MM.1S (cell line): Measurements from ENCODE around the gene FBXO42.

Experiments used
- DNase-seq: peaks from one replicate; pipeline ENCODE4 v3.0.0-alpha.2; 2015
- H2AFZ ChIP-seq: fragments of 300-600 bp; sonication (generic); 2 replicates; pipeline ENCODE4 v1.6.0; 2016; ENCODE audit warnings: antibody characterized with exemption, low read length
- H3F3A ChIP-seq: fragments of 300-600 bp; sonication (generic); 2 replicates; pipeline ENCODE4 v1.6.1; 2016; ENCODE audit warnings: mild to moderate bottlenecking, antibody characterized with exemption, low read length, moderate library complexity, mixed read lengths; ENCODE audit not compliant: insufficient read depth
- H3K27ac ChIP-seq: fragments of 300-600 bp; sonication (generic); 2 replicates; pipeline ENCODE4 v1.5.1; 2016; ENCODE audit warnings: mild to moderate bottlenecking, low read length
- H3K27me3 ChIP-seq: fragments of 300-600 bp; sonication (generic); replicated peaks from 2 replicates; pipeline ENCODE4 v1.6.0; 2016; ENCODE audit warnings: low read length; ENCODE audit not compliant: insufficient read depth
- H3K36me3 ChIP-seq: fragments of 300-600 bp; sonication (generic); replicated peaks from 2 replicates; pipeline ENCODE4 v1.6.1; 2016; ENCODE audit warnings: mild to moderate bottlenecking, low read length, mixed read lengths; ENCODE audit not compliant: insufficient read depth
- H3K4me1 ChIP-seq: fragments of 300-600 bp; sonication (generic); 2 replicates; pipeline ENCODE4 v1.6.1; 2016; ENCODE audit warnings: low read length, mixed read lengths
- H3K4me2 ChIP-seq: fragments of 300-600 bp; sonication (generic); 2 replicates; pipeline ENCODE4 v1.6.0; 2016; ENCODE audit warnings: low read depth, low read length
- H3K4me3 ChIP-seq: fragments of 300-600 bp; sonication (generic); 2 replicates; pipeline ENCODE4 v1.5.1; 2016; ENCODE audit warnings: low read length, mixed read lengths
- H3K79me2 ChIP-seq: fragments of 300-600 bp; sonication (generic); 2 replicates; pipeline ENCODE4 v1.6.1; 2016; ENCODE audit warnings: mixed run types, low read length, mixed read lengths
- H3K9ac ChIP-seq: fragments of 300-600 bp; sonication (generic); 2 replicates; pipeline ENCODE4 v1.6.1; 2016; ENCODE audit warnings: low read length, mixed read lengths
- H3K9me2 ChIP-seq: fragments of 300-600 bp; sonication (generic); replicated peaks from 2 replicates; pipeline ENCODE4 v1.6.1; 2016; ENCODE audit warnings: mild to moderate bottlenecking, low read length, mixed read lengths; ENCODE audit not compliant: insufficient read depth
- H3K9me3 ChIP-seq: fragments of 300-600 bp; sonication (generic); replicated peaks from 2 replicates; pipeline ENCODE4 v1.6.1; 2016; ENCODE audit warnings: mild to moderate bottlenecking, low read length, mixed read lengths; ENCODE audit not compliant: insufficient read depth
- H4K20me1 ChIP-seq: fragments of 300-600 bp; sonication (generic); 2 replicates; pipeline ENCODE4 v1.6.1; 2016; ENCODE audit warnings: mild to moderate bottlenecking, low read length, moderate library complexity, mixed read lengths; ENCODE audit not compliant: insufficient read depth
- EZH2 ChIP-seq: fragments of 300-600 bp; sonication (generic); optimal IDR thresholded peaks from 2 replicates; pipeline ENCODE3; 2017; ENCODE audit warnings: low read depth, mild to moderate bottlenecking, antibody characterized with exemption, low read length, mixed read lengths
- EZH2phosphoT487 ChIP-seq: fragments of 300-600 bp; sonication (generic); IDR thresholded peaks from 2 replicates; pipeline ENCODE4 v1.6.1; 2018; ENCODE audit warnings: antibody characterized with exemption, low read length
- TF ChIP-seq, protein P1 (sequence below): fragments of 300-600 bp; sonication (generic); IDR thresholded peaks from 2 replicates; pipeline ENCODE4 v1.5.1; 2016; ENCODE audit warnings: antibody characterized with exemption, low read length, mixed read lengths

The FBXO42 gene

DNA sequence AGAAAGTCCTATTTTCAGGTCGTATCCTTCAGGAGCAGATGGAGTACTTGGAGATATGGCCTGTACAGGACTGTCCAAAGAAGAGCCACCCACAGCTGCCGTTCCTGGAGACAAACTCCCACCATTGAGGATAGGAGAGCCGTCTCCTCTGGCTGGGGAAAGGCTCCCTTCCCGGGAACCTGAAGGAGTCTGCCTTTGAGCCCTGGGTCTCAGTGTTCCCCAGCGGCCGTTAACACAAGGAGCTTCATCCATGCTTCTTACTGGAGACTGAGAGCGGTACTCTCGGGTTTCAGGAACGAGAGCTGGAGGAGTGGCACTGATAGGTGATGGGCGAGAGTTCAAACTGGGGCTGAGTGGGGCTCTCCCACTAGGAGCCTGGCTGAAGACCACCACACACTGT lies 100.9 kb downstream of the FBXO42 start:
- no peak overlapping the region for H3K4me2 ChIP-seq
- DNase-seq, result no peak
- H2AFZ ChIP-seq, result no peak overlapping the region
- H3K9me3 ChIP-seq, result no peaks in the 10 kb centered on the region
- no peaks in the 10 kb centered on the region for H3K79me2 ChIP-seq
- H3K4me3 ChIP-seq, result no peak overlapping the region
- no peaks in the 10 kb centered on the region for H3K27me3 ChIP-seq
- no peaks in the 10 kb centered on the region for H4K20me1 ChIP-seq
- TF ChIP-seq, protein P1, sequence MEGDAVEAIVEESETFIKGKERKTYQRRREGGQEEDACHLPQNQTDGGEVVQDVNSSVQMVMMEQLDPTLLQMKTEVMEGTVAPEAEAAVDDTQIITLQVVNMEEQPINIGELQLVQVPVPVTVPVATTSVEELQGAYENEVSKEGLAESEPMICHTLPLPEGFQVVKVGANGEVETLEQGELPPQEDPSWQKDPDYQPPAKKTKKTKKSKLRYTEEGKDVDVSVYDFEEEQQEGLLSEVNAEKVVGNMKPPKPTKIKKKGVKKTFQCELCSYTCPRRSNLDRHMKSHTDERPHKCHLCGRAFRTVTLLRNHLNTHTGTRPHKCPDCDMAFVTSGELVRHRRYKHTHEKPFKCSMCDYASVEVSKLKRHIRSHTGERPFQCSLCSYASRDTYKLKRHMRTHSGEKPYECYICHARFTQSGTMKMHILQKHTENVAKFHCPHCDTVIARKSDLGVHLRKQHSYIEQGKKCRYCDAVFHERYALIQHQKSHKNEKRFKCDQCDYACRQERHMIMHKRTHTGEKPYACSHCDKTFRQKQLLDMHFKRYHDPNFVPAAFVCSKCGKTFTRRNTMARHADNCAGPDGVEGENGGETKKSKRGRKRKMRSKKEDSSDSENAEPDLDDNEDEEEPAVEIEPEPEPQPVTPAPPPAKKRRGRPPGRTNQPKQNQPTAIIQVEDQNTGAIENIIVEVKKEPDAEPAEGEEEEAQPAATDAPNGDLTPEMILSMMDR, result no peak
- TF ChIP-seq EZH2phosphoT487 (no peak), EZH2 (no peak)
- H3F3A ChIP-seq, result peaks cover 5% of the 10 kb centered on the region; the same call in 1 of the 2 replicates
- no peaks in the 10 kb centered on the region for H3K9me2 ChIP-seq
- H3K27ac ChIP-seq, result no peak overlapping the region
- H3K9ac ChIP-seq, result no peak overlapping the region
- no peaks in the 10 kb centered on the region for H3K36me3 ChIP-seq
- H3K4me1 ChIP-seq, result peaks cover 9% of the 10 kb centered on the region

- H3F3A ChIP-seq, result peaks cover 5% of the 10 kb centered on the region; the same call in 1 of the 2 replicates
- no peaks in the 10 kb centered on the region for H3K36me3 ChIP-seq
- no peaks in the 10 kb centered on the region for H3K9me2 ChIP-seq
- TF ChIP-seq EZH2 (no peak), EZH2phosphoT487 (no peak)
- TF ChIP-seq, protein P1, result no peak
- peaks cover 9% of the 10 kb centered on the region for H3K4me1 ChIP-seq
- DNase-seq, result no peak
- H3K4me3 ChIP-seq, result no peak overlapping the region
- no peak overlapping the region for H2AFZ ChIP-seq
- H3K4me2 ChIP-seq, result no peak overlapping the region
- no peak overlapping the region for H3K9ac ChIP-seq
- H3K9me3 ChIP-seq, result no peaks in the 10 kb centered on the region
- no peaks in the 10 kb centered on the region for H4K20me1 ChIP-seq
- H3K27ac ChIP-seq, result no peak overlapping the region
- H3K27me3 ChIP-seq, result no peaks in the 10 kb centered on the region
- H3K79me2 ChIP-seq, result no peaks in the 10 kb centered on the region
These were observed 101.6 kb downstream of the FBXO42 start for GRCh38 chr1:16250524-16251251.

- Histone ChIP-seq H3K27ac (no peak overlapping the region), H4K20me1 (no peaks in the 10 kb centered on the region), H3K9me2 (no peaks in the 10 kb centered on the region), H3K4me3 (no peak overlapping the region), H2AFZ (no peak overlapping the region), H3K36me3 (no peaks in the 10 kb centered on the region), H3K79me2 (no peaks in the 10 kb centered on the region), H3F3A (peaks cover 5% of the 10 kb centered on the region; the same call in 1 of the 2 replicates), H3K4me2 (no peak overlapping the region), H3K9me3 (no peaks in the 10 kb centered on the region), H3K27me3 (no peaks in the 10 kb centered on the region), H3K4me1 (peaks cover 9% of the 10 kb centered on the region), H3K9ac (no peak overlapping the region)
- no peak for DNase-seq
- TF ChIP-seq EZH2phosphoT487 (no peak), EZH2 (no peak)
- TF ChIP-seq, protein P1, result no peak
These were observed 102.6 kb downstream of the FBXO42 start for GRCh38 chr1:16249596-16250241.
